Measurements from ENCODE around the gene DIP2C.

GRCh38 chr10:690372-691161 is 1.1 kb upstream of the DIP2C start:
- TF ChIP-seq CTCF (conservative IDR thresholded peaks at IDR 0.05; ENCODE audit: low read length) = no peak
- TF ChIP-seq EZH2phosphoT487 (IDR thresholded peaks at IDR 0.05; ENCODE audit: borderline replicate concordance) = no peak

Measured in Loucy (cell line).